ENCODE data around the gene ABHD8.

- TF ChIP-seq CTCF (IDR thresholded peaks at IDR 0.05) (no peak), POLR2A (IDR thresholded peaks at IDR 0.05) (no peak)
Measured at GRCh38 chr19:17319473-17320238, 16.4 kb upstream of the ABHD8 start.

All from heart left ventricle (tissue), 13 donors.